GM23338 (cell line): ENCODE data around the gene JCHAIN. TPM values are rescaled to one million over a fixed set of nuclear protein-coding genes. Genes with fewer than 3 reads are reported as not detected.

Experiments used
- ATAC-seq: fragments of 200-7000 bp; cut with Tn5 transposase; 3 replicates; pipeline ENCODE4 v1.9.1; 2020
- DNase-seq: peaks from one replicate; pipeline ENCODE4 v3.0.0-alpha.2; 2015; ENCODE audit warnings: low spot score
- H2AFZ ChIP-seq: fragments of 200-600 bp; sonication (generic); 2 replicates; pipeline ENCODE4 v1.8.0; 2016; ENCODE audit warnings: antibody characterized with exemption, mild to moderate bottlenecking, moderate library complexity
- H3F3A ChIP-seq: fragments of 200-600 bp; sonication (generic); replicated peaks from 2 replicates; pipeline ENCODE4 v1.8.0; 2017; ENCODE audit warnings: antibody characterized with exemption, mixed run types, low read depth
- H3K27ac ChIP-seq: fragments of 200-600 bp; sonication (generic); 2 replicates; pipeline ENCODE4 v1.6.1; 2016; ENCODE audit warnings: low read depth
- H3K27me3 ChIP-seq: fragments of 200-600 bp; sonication (generic); 2 replicates; pipeline ENCODE4 v1.8.0; 2016; ENCODE audit warnings: mild to moderate bottlenecking, mixed run types, moderate library complexity; ENCODE audit not compliant: insufficient read depth
- H3K36me3 ChIP-seq: fragments of 200-600 bp; sonication (generic); 2 replicates; pipeline ENCODE4 v1.8.0; 2016; ENCODE audit warnings: mild to moderate bottlenecking; ENCODE audit not compliant: insufficient read depth
- H3K4me1 ChIP-seq: fragments of 200-600 bp; sonication (generic); 2 replicates; pipeline ENCODE4 v1.8.0; 2016; ENCODE audit warnings: mild to moderate bottlenecking, moderate library complexity; ENCODE audit not compliant: insufficient read depth
- H3K4me2 ChIP-seq: fragments of 200-600 bp; sonication (generic); 2 replicates; pipeline ENCODE4 v1.7.1; 2017; ENCODE audit warnings: mixed run types
- H3K4me3 ChIP-seq: fragments of 200-600 bp; sonication (generic); 2 replicates; pipeline ENCODE4 v1.6.1; 2016; ENCODE audit warnings: mixed run types
- H3K79me2 ChIP-seq: fragments of 200-600 bp; sonication (generic); replicated peaks from 2 replicates; pipeline ENCODE4 v1.8.0; 2017; ENCODE audit warnings: mild to moderate bottlenecking; ENCODE audit not compliant: insufficient read depth
- H3K9me2 ChIP-seq: fragments of 200-600 bp; sonication (generic); 2 replicates; pipeline ENCODE4 v1.8.0; 2017; ENCODE audit not compliant: insufficient read depth
- H4K20me1 ChIP-seq: fragments of 200-600 bp; sonication (generic); replicated peaks from 2 replicates; pipeline ENCODE4 v1.8.0; 2017; ENCODE audit warnings: mild to moderate bottlenecking; ENCODE audit not compliant: insufficient read depth
- H3K27ac Mint-ChIP-seq: 2 replicates; pipeline ENCODE4 v1.8.0; 2020; ENCODE audit warnings: inconsistent platforms, mild to moderate bottlenecking, moderate library complexity, mixed read lengths
- H3K27me3 Mint-ChIP-seq: 3 replicates; pipeline ENCODE4 v1.8.0; 2022; ENCODE audit warnings: low read depth, mild to moderate bottlenecking, moderate library complexity, mixed read lengths, inconsistent platforms; ENCODE audit not compliant: insufficient read depth, poor library complexity
- H3K36me3 Mint-ChIP-seq: 3 replicates; pipeline ENCODE4 v1.8.0; 2021; ENCODE audit warnings: low read depth, mild to moderate bottlenecking, inconsistent platforms, moderate library complexity, mixed read lengths
- H3K4me1 Mint-ChIP-seq: 3 replicates; pipeline ENCODE4 v1.8.0; 2020; ENCODE audit warnings: mild to moderate bottlenecking, inconsistent platforms, mixed read lengths
- H3K4me3 Mint-ChIP-seq: 3 replicates; pipeline ENCODE4 v1.8.0; 2021; ENCODE audit warnings: moderate library complexity, mild to moderate bottlenecking, inconsistent platforms, mixed read lengths
- H3K9me3 Mint-ChIP-seq: 3 replicates; pipeline ENCODE4 v1.8.0; 2020; ENCODE audit warnings: moderate library complexity, mild to moderate bottlenecking, inconsistent platforms, mixed read lengths
- CREB1 ChIP-seq: fragments of 250-450 bp; sonication (Bioruptor Pico); IDR thresholded peaks from 2 replicates; pipeline ENCODE4 v1.5.0; 2020; ENCODE audit warnings: low read depth, mild to moderate bottlenecking, moderate library complexity
- EZH2 ChIP-seq: fragments of 200-600 bp; sonication (generic); IDR thresholded peaks from one replicate; pipeline ENCODE4 v1.8.0; 2017; ENCODE audit warnings: antibody characterized with exemption, mild to moderate bottlenecking, low read depth; ENCODE audit not compliant: unreplicated experiment
- EZH2phosphoT487 ChIP-seq: fragments of 200-600 bp; sonication (generic); IDR thresholded peaks from one replicate; pipeline ENCODE4 v1.8.1; 2018; ENCODE audit warnings: antibody characterized with exemption; ENCODE audit not compliant: unreplicated experiment
- JUNB ChIP-seq: IDR thresholded peaks from one replicate; pipeline ENCODE4 v1.6.1; 2016; ENCODE audit warnings: antibody characterized with exemption; ENCODE audit not compliant: unreplicated experiment
- NANOG ChIP-seq: IDR thresholded peaks from 2 replicates; pipeline ENCODE4 v1.6.1; 2016; ENCODE audit warnings: antibody characterized with exemption, borderline replicate concordance
- POLR2AphosphoS5 ChIP-seq: IDR thresholded peaks from 2 replicates; pipeline ENCODE4 v1.6.1; 2016; ENCODE audit warnings: antibody characterized with exemption, low read depth
- STAT1 ChIP-seq: IDR thresholded peaks from one replicate; pipeline ENCODE4 v1.6.1; 2016; ENCODE audit warnings: antibody characterized with exemption; ENCODE audit not compliant: unreplicated experiment
- ZNF114 ChIP-seq: fragments of 250-450 bp; sonication (Bioruptor Pico); IDR thresholded peaks from 2 replicates; pipeline ENCODE4 v1.5.0; 2020; ENCODE audit warnings: mild to moderate bottlenecking, moderate library complexity
- ZNF331 ChIP-seq: fragments of 250-450 bp; sonication (Bioruptor Pico); IDR thresholded peaks from 2 replicates; pipeline ENCODE4 v1.5.0; 2020; ENCODE audit warnings: low read depth, mild to moderate bottlenecking, moderate library complexity
- polyA plus RNA-seq: library from polyadenylated mRNA; unstranded; fragments of >200 nt; fragmentation: Nextera tagmentation; extraction: Ambion mirVana; gene quantifications from 2 replicates; pipeline ENCODE4 v1.2.1, GENCODE V29; 2016
- total RNA-seq: library from RNA; depleted of rRNA; stranded (reverse); fragments of >200 nt; shearing (Covaris generic); gene quantifications from 2 replicates; pipeline ENCODE4 v1.2.3, GENCODE V29; 2014
- TF ChIP-seq, protein P1 (sequence below), 2 experiments: fragments of 200-600 bp in 1 of 2; sonication (generic) in 1 of 2; conservative IDR thresholded peaks; 2 replicates each; pipeline versions ENCODE4 v1.5.1 to v1.6.1; 2016 to 2017; ENCODE audit warnings: antibody characterized with exemption in 2 of 2, low read depth in 2 of 2, mild to moderate bottlenecking in 2 of 2, moderate library complexity in 1 of 2
- TF ChIP-seq, protein P2 (sequence below): IDR thresholded peaks from 2 replicates; pipeline ENCODE4 v1.6.1; 2016; ENCODE audit warnings: antibody characterized with exemption
- TF ChIP-seq, protein P3 (sequence below): fragments of 250-450 bp; sonication (Bioruptor Pico); IDR thresholded peaks from 2 replicates; pipeline ENCODE4 v1.5.0; 2020; ENCODE audit warnings: mild to moderate bottlenecking, moderate library complexity
- TF ChIP-seq, protein P4 (sequence below): IDR thresholded peaks from one replicate; pipeline ENCODE4 v1.6.1; 2018; ENCODE audit warnings: antibody characterized with exemption; ENCODE audit not compliant: unreplicated experiment

The JCHAIN gene
- total and polyA plus RNA-seq, 2 experiments from 2014 or later = 0.23 TPM; not detected in 1

DNA sequence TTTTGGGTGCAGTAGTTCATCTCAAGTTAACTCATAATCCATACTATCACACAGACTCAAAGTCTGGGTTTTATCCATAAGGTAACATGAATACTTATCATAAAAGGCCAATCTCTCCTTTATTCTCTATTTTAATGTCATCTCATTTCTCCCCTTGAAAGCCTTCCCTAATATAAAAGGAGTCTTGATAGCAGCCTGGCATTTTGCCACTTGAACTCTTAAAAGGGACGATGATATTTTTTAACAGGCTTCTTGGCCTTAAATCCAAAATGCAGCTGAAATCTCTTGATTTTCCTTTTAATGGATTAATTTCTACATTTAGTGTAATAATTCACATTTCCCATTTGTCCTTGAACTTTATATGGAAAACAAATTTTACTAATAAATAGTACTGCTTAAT is 8.4 kb upstream of the JCHAIN start:
- DNase-seq = no peak
- no peak overlapping the region for H3K4me3 ChIP-seq
- ATAC-seq = no peak
- H3K36me3 ChIP-seq = no peaks in the 10 kb centered on the region
- H3K9me2 ChIP-seq = no peaks in the 10 kb centered on the region
- no peak overlapping the region for H3K4me3 Mint-ChIP-seq
- no peaks in the 10 kb centered on the region for H3K79me2 ChIP-seq
- H3K4me1 ChIP-seq = no peaks in the 10 kb centered on the region
- H3K27me3 Mint-ChIP-seq = no peaks in the 10 kb centered on the region
- H3K4me2 ChIP-seq = no peak overlapping the region
- H3K36me3 Mint-ChIP-seq = no peaks in the 10 kb centered on the region
- H3F3A ChIP-seq = no peaks in the 10 kb centered on the region
- H3K27me3 ChIP-seq = no peaks in the 10 kb centered on the region
- no peaks in the 10 kb centered on the region for H3K9me3 Mint-ChIP-seq
- H2AFZ ChIP-seq = no peak overlapping the region
- H3K27ac Mint-ChIP-seq = no peak overlapping the region
- no peaks in the 10 kb centered on the region for H4K20me1 ChIP-seq
- H3K4me1 Mint-ChIP-seq = no peaks in the 10 kb centered on the region
- H3K27ac ChIP-seq = no peak overlapping the region
- no peak for TF ChIP-seq EZH2phosphoT487
- no peak for TF ChIP-seq ZNF331 (CRISPR knock-in tag)
- no peak for TF ChIP-seq NANOG
- TF ChIP-seq EZH2 = no peak
- TF ChIP-seq, protein P1, sequence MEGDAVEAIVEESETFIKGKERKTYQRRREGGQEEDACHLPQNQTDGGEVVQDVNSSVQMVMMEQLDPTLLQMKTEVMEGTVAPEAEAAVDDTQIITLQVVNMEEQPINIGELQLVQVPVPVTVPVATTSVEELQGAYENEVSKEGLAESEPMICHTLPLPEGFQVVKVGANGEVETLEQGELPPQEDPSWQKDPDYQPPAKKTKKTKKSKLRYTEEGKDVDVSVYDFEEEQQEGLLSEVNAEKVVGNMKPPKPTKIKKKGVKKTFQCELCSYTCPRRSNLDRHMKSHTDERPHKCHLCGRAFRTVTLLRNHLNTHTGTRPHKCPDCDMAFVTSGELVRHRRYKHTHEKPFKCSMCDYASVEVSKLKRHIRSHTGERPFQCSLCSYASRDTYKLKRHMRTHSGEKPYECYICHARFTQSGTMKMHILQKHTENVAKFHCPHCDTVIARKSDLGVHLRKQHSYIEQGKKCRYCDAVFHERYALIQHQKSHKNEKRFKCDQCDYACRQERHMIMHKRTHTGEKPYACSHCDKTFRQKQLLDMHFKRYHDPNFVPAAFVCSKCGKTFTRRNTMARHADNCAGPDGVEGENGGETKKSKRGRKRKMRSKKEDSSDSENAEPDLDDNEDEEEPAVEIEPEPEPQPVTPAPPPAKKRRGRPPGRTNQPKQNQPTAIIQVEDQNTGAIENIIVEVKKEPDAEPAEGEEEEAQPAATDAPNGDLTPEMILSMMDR (conservative IDR thresholded peaks at IDR 0.05; ENCODE audit: low read depth in 2 of 2) = no peak
- no peak for TF ChIP-seq POLR2AphosphoS5
- TF ChIP-seq, protein P2, sequence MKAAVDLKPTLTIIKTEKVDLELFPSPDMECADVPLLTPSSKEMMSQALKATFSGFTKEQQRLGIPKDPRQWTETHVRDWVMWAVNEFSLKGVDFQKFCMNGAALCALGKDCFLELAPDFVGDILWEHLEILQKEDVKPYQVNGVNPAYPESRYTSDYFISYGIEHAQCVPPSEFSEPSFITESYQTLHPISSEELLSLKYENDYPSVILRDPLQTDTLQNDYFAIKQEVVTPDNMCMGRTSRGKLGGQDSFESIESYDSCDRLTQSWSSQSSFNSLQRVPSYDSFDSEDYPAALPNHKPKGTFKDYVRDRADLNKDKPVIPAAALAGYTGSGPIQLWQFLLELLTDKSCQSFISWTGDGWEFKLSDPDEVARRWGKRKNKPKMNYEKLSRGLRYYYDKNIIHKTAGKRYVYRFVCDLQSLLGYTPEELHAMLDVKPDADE = no peak
- TF ChIP-seq STAT1 = no peak
- no peak for TF ChIP-seq ZNF114 (CRISPR knock-in tag)
- TF ChIP-seq, protein P3, sequence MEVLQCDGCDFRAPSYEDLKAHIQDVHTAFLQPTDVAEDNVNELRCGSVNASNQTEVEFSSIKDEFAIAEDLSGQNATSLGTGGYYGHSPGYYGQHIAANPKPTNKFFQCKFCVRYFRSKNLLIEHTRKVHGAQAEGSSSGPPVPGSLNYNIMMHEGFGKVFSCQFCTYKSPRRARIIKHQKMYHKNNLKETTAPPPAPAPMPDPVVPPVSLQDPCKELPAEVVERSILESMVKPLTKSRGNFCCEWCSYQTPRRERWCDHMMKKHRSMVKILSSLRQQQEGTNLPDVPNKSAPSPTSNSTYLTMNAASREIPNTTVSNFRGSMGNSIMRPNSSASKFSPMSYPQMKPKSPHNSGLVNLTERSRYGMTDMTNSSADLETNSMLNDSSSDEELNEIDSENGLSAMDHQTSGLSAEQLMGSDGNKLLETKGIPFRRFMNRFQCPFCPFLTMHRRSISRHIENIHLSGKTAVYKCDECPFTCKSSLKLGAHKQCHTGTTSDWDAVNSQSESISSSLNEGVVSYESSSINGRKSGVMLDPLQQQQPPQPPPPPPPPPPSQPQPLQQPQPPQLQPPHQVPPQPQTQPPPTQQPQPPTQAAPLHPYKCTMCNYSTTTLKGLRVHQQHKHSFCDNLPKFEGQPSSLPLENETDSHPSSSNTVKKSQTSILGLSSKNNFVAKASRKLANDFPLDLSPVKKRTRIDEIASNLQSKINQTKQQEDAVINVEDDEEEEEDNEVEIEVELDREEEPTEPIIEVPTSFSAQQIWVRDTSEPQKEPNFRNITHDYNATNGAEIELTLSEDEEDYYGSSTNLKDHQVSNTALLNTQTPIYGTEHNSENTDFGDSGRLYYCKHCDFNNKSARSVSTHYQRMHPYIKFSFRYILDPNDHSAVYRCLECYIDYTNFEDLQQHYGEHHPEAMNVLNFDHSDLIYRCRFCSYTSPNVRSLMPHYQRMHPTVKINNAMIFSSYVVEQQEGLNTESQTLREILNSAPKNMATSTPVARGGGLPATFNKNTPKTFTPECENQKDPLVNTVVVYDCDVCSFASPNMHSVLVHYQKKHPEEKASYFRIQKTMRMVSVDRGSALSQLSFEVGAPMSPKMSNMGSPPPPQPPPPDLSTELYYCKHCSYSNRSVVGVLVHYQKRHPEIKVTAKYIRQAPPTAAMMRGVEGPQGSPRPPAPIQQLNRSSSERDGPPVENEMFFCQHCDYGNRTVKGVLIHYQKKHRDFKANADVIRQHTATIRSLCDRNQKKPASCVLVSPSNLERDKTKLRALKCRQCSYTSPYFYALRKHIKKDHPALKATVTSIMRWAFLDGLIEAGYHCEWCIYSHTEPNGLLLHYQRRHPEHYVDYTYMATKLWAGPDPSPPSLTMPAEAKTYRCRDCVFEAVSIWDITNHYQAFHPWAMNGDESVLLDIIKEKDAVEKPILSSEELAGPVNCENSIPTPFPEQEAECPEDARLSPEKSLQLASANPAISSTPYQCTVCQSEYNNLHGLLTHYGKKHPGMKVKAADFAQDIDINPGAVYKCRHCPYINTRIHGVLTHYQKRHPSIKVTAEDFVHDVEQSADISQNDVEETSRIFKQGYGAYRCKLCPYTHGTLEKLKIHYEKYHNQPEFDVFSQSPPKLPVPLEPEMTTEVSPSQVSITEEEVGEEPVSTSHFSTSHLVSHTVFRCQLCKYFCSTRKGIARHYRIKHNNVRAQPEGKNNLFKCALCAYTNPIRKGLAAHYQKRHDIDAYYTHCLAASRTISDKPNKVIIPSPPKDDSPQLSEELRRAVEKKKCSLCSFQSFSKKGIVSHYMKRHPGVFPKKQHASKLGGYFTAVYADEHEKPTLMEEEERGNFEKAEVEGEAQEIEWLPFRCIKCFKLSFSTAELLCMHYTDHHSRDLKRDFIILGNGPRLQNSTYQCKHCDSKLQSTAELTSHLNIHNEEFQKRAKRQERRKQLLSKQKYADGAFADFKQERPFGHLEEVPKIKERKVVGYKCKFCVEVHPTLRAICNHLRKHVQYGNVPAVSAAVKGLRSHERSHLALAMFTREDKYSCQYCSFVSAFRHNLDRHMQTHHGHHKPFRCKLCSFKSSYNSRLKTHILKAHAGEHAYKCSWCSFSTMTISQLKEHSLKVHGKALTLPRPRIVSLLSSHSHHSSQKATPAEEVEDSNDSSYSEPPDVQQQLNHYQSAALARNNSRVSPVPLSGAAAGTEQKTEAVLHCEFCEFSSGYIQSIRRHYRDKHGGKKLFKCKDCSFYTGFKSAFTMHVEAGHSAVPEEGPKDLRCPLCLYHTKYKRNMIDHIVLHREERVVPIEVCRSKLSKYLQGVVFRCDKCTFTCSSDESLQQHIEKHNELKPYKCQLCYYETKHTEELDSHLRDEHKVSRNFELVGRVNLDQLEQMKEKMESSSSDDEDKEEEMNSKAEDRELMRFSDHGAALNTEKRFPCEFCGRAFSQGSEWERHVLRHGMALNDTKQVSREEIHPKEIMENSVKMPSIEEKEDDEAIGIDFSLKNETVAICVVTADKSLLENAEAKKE (CRISPR knock-in tag) = no peak
- TF ChIP-seq, protein P4, sequence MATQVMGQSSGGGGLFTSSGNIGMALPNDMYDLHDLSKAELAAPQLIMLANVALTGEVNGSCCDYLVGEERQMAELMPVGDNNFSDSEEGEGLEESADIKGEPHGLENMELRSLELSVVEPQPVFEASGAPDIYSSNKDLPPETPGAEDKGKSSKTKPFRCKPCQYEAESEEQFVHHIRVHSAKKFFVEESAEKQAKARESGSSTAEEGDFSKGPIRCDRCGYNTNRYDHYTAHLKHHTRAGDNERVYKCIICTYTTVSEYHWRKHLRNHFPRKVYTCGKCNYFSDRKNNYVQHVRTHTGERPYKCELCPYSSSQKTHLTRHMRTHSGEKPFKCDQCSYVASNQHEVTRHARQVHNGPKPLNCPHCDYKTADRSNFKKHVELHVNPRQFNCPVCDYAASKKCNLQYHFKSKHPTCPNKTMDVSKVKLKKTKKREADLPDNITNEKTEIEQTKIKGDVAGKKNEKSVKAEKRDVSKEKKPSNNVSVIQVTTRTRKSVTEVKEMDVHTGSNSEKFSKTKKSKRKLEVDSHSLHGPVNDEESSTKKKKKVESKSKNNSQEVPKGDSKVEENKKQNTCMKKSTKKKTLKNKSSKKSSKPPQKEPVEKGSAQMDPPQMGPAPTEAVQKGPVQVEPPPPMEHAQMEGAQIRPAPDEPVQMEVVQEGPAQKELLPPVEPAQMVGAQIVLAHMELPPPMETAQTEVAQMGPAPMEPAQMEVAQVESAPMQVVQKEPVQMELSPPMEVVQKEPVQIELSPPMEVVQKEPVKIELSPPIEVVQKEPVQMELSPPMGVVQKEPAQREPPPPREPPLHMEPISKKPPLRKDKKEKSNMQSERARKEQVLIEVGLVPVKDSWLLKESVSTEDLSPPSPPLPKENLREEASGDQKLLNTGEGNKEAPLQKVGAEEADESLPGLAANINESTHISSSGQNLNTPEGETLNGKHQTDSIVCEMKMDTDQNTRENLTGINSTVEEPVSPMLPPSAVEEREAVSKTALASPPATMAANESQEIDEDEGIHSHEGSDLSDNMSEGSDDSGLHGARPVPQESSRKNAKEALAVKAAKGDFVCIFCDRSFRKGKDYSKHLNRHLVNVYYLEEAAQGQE = no peak
- TF ChIP-seq CREB1 (CRISPR knock-in tag) = no peak
- TF ChIP-seq JUNB = no peak
